ENCODE results near the gene TIGIT. TPM values are rescaled to one million over a fixed set of nuclear protein-coding genes. Genes with fewer than 3 reads are reported as not detected.

The TIGIT gene
- total and polyA plus RNA-seq, 2 of the 13 experiments (the other 11 are each of a cell fraction or from before 2014, with no cell fraction given): not detected

GRCh38 chr3:114290911-114291901 is 2.6 kb upstream of the TIGIT start (continued):
- TF ChIP-seq CTCF (CRISPR knock-in tag; IDR thresholded peaks at IDR 0.05): peak; percentile 89
- no peak for TF ChIP-seq NR0B2 (CRISPR knock-in tag; IDR thresholded peaks at IDR 0.05)
- no peak for TF ChIP-seq ZZZ3 (CRISPR knock-in tag; IDR thresholded peaks at IDR 0.05; ENCODE audit: borderline replicate concordance)
- no peak for TF ChIP-seq LRRFIP1 (CRISPR knock-in tag; conservative IDR thresholded peaks at IDR 0.05)
- TF ChIP-seq GABPB1 (CRISPR knock-in tag; IDR thresholded peaks at IDR 0.05): 0 out of 2 replicates have a peak, but pooled peaks have one; percentile 8
- TF ChIP-seq NFATC3 (CRISPR knock-in tag; IDR thresholded peaks at IDR 0.05): no peak
- TF ChIP-seq ZBTB1 (CRISPR knock-in tag; IDR thresholded peaks at IDR 0.05; ENCODE audit: borderline replicate concordance): no peak
- 0 out of 2 replicates have a peak, but pooled peaks have one; percentile 34 for TF ChIP-seq ZBTB7B (CRISPR knock-in tag; IDR thresholded peaks at IDR 0.05)
- TF ChIP-seq KDM2A (CRISPR knock-in tag; IDR thresholded peaks at IDR 0.05; ENCODE audit: borderline replicate concordance, low read depth): peak; percentile 40; the same call in 1 of the 2 replicates
- peak; percentile 66 for TF ChIP-seq STAG1 (CRISPR knock-in tag; IDR thresholded peaks at IDR 0.05)
- peak; percentile 61 for TF ChIP-seq XRCC5 (optimal IDR thresholded peaks at IDR 0.05; ENCODE audit: low read length)
- TF ChIP-seq HMGXB4 (CRISPR knock-in tag; IDR thresholded peaks at IDR 0.05; ENCODE audit: borderline replicate concordance in 1 of 2, low read depth in 1 of 2): peak in 1 of 2 experiments; percentile 42; a peak in 1 of 4 replicates

All from HepG2 (cell line).